Stimulated activated CD8-positive, alpha-beta memory T cell treated with anti-CD3 and anti-CD28 coated beads, Interleukin-7, amount 100 ng/mL, for 4 hours (primary cell): ENCODE data around the gene PKDCC.

Experiments used
- DNase-seq, 2 donors: peaks; one replicate each; pipeline ENCODE4 v3.0.0-alpha.2; 2020; ENCODE audit warnings: low read depth in 2 of 2

The PKDCC gene

DNA sequence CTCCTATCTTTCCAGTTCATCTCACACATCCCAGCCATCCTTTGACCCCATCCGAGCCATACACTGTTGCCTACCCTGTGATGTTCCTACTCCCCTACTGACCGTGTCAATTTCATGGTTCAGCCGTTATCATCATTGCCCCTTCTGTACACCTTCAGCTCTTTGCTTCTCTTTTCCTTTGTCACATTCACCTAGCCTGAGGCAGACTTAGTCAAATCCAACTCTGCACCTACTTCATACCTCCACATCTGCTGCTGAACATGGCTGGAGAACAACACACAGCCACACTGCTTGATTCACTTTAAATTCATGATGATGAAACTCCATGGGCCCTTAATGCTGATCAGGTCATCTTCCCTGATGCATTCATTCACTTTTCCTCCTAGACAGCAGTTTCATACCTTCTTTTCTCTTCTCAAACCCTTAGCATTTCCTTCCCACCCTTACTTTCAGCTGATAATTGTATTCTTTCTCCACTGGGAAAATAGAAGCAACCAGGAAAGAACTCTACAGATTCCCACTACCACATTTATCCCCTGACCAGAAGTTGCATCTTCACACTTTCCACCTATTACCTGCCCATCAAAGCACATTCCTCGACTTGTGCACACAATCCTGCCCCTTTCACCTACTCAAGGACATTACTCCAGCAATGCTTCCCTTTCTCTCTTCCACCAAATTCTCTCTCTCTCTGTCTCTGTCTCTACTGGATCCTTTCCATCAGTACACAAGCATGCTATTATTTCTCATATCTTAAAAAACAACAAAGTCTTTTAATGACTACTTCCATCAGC, 59.6 kb downstream of the PKDCC start:
- DNase-seq, result no peak
